Keratinocyte (primary cell): Measurements from ENCODE around the gene FAM83B. TPM values are rescaled to one million over a fixed set of nuclear protein-coding genes. Genes with fewer than 3 reads are reported as not detected.
A peak's percentile ranks its signal among the peaks of the same experiment; 100 is the strongest.

Experiments
- DNase-seq: peaks from one replicate; pipeline ENCODE4 v3.0.0-alpha.2; 2011; ENCODE audit warnings: low read depth, missing footprints, low spot score
- FAIRE-seq: peaks from 2 replicates; lab custom pipeline; 2011; peaks lifted over from hg19 to GRCh38; lab: Jason Lieb, UNC
- H2AFZ ChIP-seq: 2 replicates; pipeline ENCODE4 v1.6.0; 2012; ENCODE audit warnings: low read length, control low read depth, inconsistent platforms; ENCODE audit not compliant: control insufficient read depth
- H3K27ac ChIP-seq: 2 replicates; pipeline ENCODE4 v1.5.1; 2011; ENCODE audit warnings: low read length; ENCODE audit not compliant: control insufficient read depth, insufficient read depth
- H3K27me3 ChIP-seq: 3 replicates; pipeline ENCODE4 v1.6.0; 2011; ENCODE audit warnings: low read length; ENCODE audit not compliant: control insufficient read depth, insufficient read depth; ENCODE audit errors: extremely low read depth
- H3K36me3 ChIP-seq, 2 experiments: 2 replicates in 1 of 2; 3 replicates in 1 of 2; pipeline ENCODE4 v1.5.1; 2011; ENCODE audit warnings: low read length in 2 of 2, mild to moderate bottlenecking in 1 of 2; ENCODE audit not compliant: control insufficient read depth in 2 of 2, insufficient read depth in 2 of 2; ENCODE audit errors: extremely low read depth in 1 of 2
- H3K4me1 ChIP-seq: 3 replicates; pipeline ENCODE4 v1.5.1; 2011; ENCODE audit warnings: low read length; ENCODE audit not compliant: control insufficient read depth, insufficient read depth; ENCODE audit errors: extremely low read depth
- H3K4me2 ChIP-seq: 3 replicates; pipeline ENCODE4 v1.6.0; 2011; ENCODE audit warnings: low read depth, low read length; ENCODE audit not compliant: control insufficient read depth, insufficient read depth; ENCODE audit errors: extremely low read depth
- H3K4me3 ChIP-seq, 3 experiments: fragments of 200-600 bp in 1 of 3; sonication (generic) in 1 of 3; 2 replicates in 2 of 3; 3 replicates in 1 of 3; pipeline ENCODE4 v1.5.1; 2011 to 2016; ENCODE audit warnings: low read length in 3 of 3, mild to moderate bottlenecking in 3 of 3, control low read depth in 2 of 3, inconsistent platforms in 1 of 3, low read depth in 1 of 3, mixed read lengths in 1 of 3, mixed run types in 1 of 3, moderate library complexity in 1 of 3; ENCODE audit not compliant: control insufficient read depth in 2 of 3, insufficient read depth in 2 of 3; ENCODE audit errors: extremely low read depth in 1 of 3
- H3K79me2 ChIP-seq: 2 replicates; pipeline ENCODE4 v1.6.0; 2012; ENCODE audit warnings: low read length; ENCODE audit not compliant: control insufficient read depth, insufficient read depth
- H3K9ac ChIP-seq: 3 replicates; pipeline ENCODE4 v1.6.0; 2011; ENCODE audit warnings: low read length; ENCODE audit not compliant: control insufficient read depth, insufficient read depth; ENCODE audit errors: extremely low read depth
- H3K9me1 ChIP-seq: 3 replicates; pipeline ENCODE4 v1.6.0; 2011; ENCODE audit warnings: low read length; ENCODE audit not compliant: control insufficient read depth, insufficient read depth; ENCODE audit errors: extremely low read depth
- H3K9me3 ChIP-seq: 2 replicates; pipeline ENCODE4 v1.5.1; 2012; ENCODE audit warnings: low read depth, low read length; ENCODE audit not compliant: control insufficient read depth
- H4K20me1 ChIP-seq: 3 replicates; pipeline ENCODE4 v1.6.0; 2011; ENCODE audit warnings: low read length; ENCODE audit not compliant: control insufficient read depth, insufficient read depth; ENCODE audit errors: extremely low read depth
- CTCF ChIP-seq, 3 experiments: IDR thresholded peaks in 1 of 3; conservative IDR thresholded peaks in 1 of 3; optimal IDR thresholded peaks in 1 of 3; 2 replicates in 2 of 3; 3 replicates in 1 of 3; pipeline versions ENCODE3 to v1.5.1; 2011; ENCODE audit warnings: low read length in 3 of 3, mild to moderate bottlenecking in 3 of 3, moderate library complexity in 2 of 3, control low read depth in 1 of 3, inconsistent platforms in 1 of 3; ENCODE audit not compliant: insufficient read depth in 2 of 3; ENCODE audit errors: extremely low read depth in 1 of 3
- EZH2 ChIP-seq: IDR thresholded peaks from one replicate; pipeline ENCODE4 v1.6.1; 2012; ENCODE audit warnings: inconsistent platforms, mild to moderate bottlenecking, low read length, moderate library complexity
- dilution Hi-C: fragments of 300-500 bp; cut with MboI; formaldehyde crosslinking; loops from one replicate; pipeline ENCODE4 v1.7.0; 2020; ENCODE audit warnings: low sequenced_read_pairs; ENCODE audit not compliant: extremely low pct_ligation_motif_present
- polyA plus RNA-seq, 5 experiments: library from polyadenylated mRNA; depleted of rRNA in 3 of 5; stranded (reverse) in 3 of 5; stranded (forward) in 1 of 5; unstranded in 1 of 5; fragments of >200 nt; gene quantifications; 1 replicate in 1 of 5; 2 replicates in 3 of 5; 3 replicates in 1 of 5; pipeline versions ENCODE4 v1.2.1 to v1.2.3, GENCODE V29; 2011 to 2012; ENCODE audit warnings: missing spikeins in 2 of 5, low read depth in 1 of 5, low replicate concordance in 1 of 5

Gene FAM83B
- polyA plus RNA-seq, 1 donor (not counting 4 experiments of a cell fraction or from before 2014, with no cell fraction given), result 30.3 TPM

- no peaks in the 10 kb centered on the region for H3K79me2 ChIP-seq
- H3K9me3 ChIP-seq, result no peaks in the 10 kb centered on the region
- dilution Hi-C loops, result no loop called here
- H3K27ac ChIP-seq, result peak overlapping the region; percentile 53
- no peaks in the 10 kb centered on the region for H3K36me3 ChIP-seq
- no peak overlapping the region for H3K9ac ChIP-seq
- FAIRE-seq (no peak), DNase-seq (no peak)
- no peak overlapping the region for H3K4me3 ChIP-seq
- H3K4me1 ChIP-seq, result peaks cover 21% of the 10 kb centered on the region
- no peaks in the 10 kb centered on the region for H3K27me3 ChIP-seq
- H4K20me1 ChIP-seq, result no peaks in the 10 kb centered on the region
- TF ChIP-seq CTCF (optimal IDR thresholded peaks at IDR 0.05 in 1 of 3, IDR thresholded peaks at IDR 0.05 in 1 of 3, conservative IDR thresholded peaks at IDR 0.05 in 1 of 3; ENCODE audit: extremely low read depth in 1 of 3, insufficient read depth in 2 of 3, low read length in 3 of 3) (no peak), EZH2 (no peak)
- no peak overlapping the region for H2AFZ ChIP-seq
- no peaks in the 10 kb centered on the region for H3K9me1 ChIP-seq
- peak overlapping the region; percentile 61 for H3K4me2 ChIP-seq
These were observed 45.3 kb upstream of the FAM83B start for GRCh38 chr6:54801244-54801643.

- Histone ChIP-seq H2AFZ (no peak overlapping the region), H3K9me1 (no peaks in the 10 kb centered on the region), H3K36me3 (no peaks in the 10 kb centered on the region), H3K4me1 (peaks cover 21% of the 10 kb centered on the region), H3K79me2 (no peaks in the 10 kb centered on the region), H3K27ac (peak overlapping the region; percentile 53), H4K20me1 (no peaks in the 10 kb centered on the region), H3K9me3 (no peaks in the 10 kb centered on the region), H3K9ac (no peak overlapping the region), H3K27me3 (no peaks in the 10 kb centered on the region), H3K4me3 (no peak overlapping the region), H3K4me2 (peak overlapping the region; percentile 61)
- peak; percentile 76 for DNase-seq
- dilution Hi-C loops, result no loop called here
- FAIRE-seq, result peak; percentile 58
- no peak for TF ChIP-seq EZH2
- no peak for TF ChIP-seq CTCF (optimal IDR thresholded peaks at IDR 0.05 in 1 of 3, IDR thresholded peaks at IDR 0.05 in 1 of 3, conservative IDR thresholded peaks at IDR 0.05 in 1 of 3; ENCODE audit: extremely low read depth in 1 of 3, insufficient read depth in 2 of 3, low read length in 3 of 3)
These were observed 44.9 kb upstream of the FAM83B start for GRCh38 chr6:54801669-54802068.
